Cardiac muscle cell (in vitro differentiated cells and primary cell): ENCODE data around the gene CENATAC. TPM values are rescaled to one million over a fixed set of nuclear protein-coding genes. Genes with fewer than 3 reads are reported as not detected.
"Not testable (repeated sequence)": the region's sequence is repeated elsewhere in the genome, so short reads cannot be mapped to it uniquely, and the experiment has no call there.

Experiments
- DNase-seq, 2 donors: peaks; one replicate each; pipeline versions ENCODE4 v3.0.0 to v3.0.0-alpha.2; 2010 to 2017; ENCODE audit warnings: low read depth in 1 of 2, low spot score in 1 of 2
- H3K27ac ChIP-seq: fragments of 200-600 bp; sonication (generic); 2 replicates; pipeline ENCODE4 v1.5.1; 2016
- H3K27me3 ChIP-seq: fragments of 200-600 bp; sonication (generic); 2 replicates; pipeline ENCODE4 v1.6.0; 2016; ENCODE audit warnings: control low read depth
- H3K36me3 ChIP-seq: fragments of 200-600 bp; sonication (generic); 2 replicates; pipeline ENCODE4 v1.5.1; 2016; ENCODE audit warnings: control low read depth
- H3K4me1 ChIP-seq: fragments of 200-600 bp; sonication (generic); 2 replicates; pipeline ENCODE4 v1.8.1; 2017; ENCODE audit warnings: low read depth, mild to moderate bottlenecking, mixed run types
- H3K4me3 ChIP-seq: fragments of 200-600 bp; sonication (generic); 2 replicates; pipeline ENCODE4 v1.5.1; 2016; ENCODE audit warnings: mild to moderate bottlenecking
- H3K9me3 ChIP-seq: fragments of 200-600 bp; sonication (generic); 2 replicates; pipeline ENCODE4 v1.5.1; 2017; ENCODE audit warnings: low read depth, mild to moderate bottlenecking, control low read depth
- polyA plus RNA-seq: library from polyadenylated mRNA; unstranded; fragments of >200 nt; fragmentation: Nextera tagmentation; extraction: Ambion mirVana; gene quantifications from 2 replicates; pipeline ENCODE4 v1.2.1, GENCODE V29; 2016
- total RNA-seq: library from RNA; depleted of rRNA; stranded (reverse); fragments of >200 nt; gene quantifications from 2 replicates; pipeline ENCODE4 v1.2.3, GENCODE V29; 2016
- TF ChIP-seq, protein P1 (sequence below): IDR thresholded peaks from 2 replicates; pipeline ENCODE4 v1.5.1; 2012; ENCODE audit warnings: low read depth, mild to moderate bottlenecking, low read length

CENATAC gene, protein sequence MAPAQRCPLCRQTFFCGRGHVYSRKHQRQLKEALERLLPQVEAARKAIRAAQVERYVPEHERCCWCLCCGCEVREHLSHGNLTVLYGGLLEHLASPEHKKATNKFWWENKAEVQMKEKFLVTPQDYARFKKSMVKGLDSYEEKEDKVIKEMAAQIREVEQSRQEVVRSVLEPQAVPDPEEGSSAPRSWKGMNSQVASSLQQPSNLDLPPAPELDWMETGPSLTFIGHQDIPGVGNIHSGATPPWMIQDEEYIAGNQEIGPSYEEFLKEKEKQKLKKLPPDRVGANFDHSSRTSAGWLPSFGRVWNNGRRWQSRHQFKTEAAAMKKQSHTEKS
- 26.6 and 78.2 TPM in 2 replicates for total RNA-seq
- polyA plus RNA-seq, result 25.2 and 27.0 TPM in 2 replicates

DNA sequence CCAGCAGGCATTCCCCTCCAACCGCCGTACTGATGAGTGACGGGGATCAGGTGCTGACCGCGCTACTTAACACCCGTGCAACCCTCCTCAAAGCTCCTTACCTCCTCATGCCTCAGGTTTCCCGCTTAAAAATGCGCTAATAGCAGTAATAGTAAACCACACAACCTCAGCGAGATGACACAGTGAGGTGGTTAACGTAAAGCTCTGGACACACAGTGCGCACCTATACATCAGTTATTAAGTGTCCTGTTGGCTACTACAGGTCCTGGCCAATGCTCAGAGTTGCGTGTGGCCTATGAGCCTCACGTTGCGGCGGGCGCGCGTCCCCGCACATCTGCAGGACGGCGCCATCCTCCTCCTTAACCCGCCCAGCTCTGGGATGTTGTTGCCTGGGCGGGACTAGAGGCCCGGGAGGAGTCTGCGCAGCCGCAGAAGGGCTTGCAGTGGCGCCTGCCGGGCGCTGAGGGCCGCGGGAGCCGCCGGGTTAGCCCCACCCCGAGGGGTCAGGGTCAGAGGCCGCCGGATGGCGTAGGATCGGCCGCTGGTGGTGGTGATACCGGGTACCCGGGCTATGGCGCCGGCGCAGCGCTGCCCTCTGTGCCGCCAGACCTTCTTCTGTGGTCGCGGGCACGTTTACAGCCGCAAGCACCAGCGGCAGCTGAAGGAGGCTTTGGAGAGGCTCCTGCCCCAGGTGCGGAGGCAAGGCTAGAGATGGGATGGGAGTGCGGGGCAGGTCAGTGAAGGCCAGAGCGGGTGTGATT is at the start of gene CENATAC:
TSS of gene CENATAC (plus strand) at position 512 of the 761 bp plus-strand sequence. CDS start at position 572, 60 bp downstream.
- no peaks in the 10 kb centered on the region for H3K27me3 ChIP-seq
- H3K4me1 ChIP-seq, result no peaks in the 10 kb centered on the region
- TF ChIP-seq, protein P1, sequence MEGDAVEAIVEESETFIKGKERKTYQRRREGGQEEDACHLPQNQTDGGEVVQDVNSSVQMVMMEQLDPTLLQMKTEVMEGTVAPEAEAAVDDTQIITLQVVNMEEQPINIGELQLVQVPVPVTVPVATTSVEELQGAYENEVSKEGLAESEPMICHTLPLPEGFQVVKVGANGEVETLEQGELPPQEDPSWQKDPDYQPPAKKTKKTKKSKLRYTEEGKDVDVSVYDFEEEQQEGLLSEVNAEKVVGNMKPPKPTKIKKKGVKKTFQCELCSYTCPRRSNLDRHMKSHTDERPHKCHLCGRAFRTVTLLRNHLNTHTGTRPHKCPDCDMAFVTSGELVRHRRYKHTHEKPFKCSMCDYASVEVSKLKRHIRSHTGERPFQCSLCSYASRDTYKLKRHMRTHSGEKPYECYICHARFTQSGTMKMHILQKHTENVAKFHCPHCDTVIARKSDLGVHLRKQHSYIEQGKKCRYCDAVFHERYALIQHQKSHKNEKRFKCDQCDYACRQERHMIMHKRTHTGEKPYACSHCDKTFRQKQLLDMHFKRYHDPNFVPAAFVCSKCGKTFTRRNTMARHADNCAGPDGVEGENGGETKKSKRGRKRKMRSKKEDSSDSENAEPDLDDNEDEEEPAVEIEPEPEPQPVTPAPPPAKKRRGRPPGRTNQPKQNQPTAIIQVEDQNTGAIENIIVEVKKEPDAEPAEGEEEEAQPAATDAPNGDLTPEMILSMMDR, result no peak
- peak within 1 kb of the TSS; percentile 36 for H3K27ac ChIP-seq
- H3K4me3 ChIP-seq, result peak within 1 kb of the TSS; percentile 59
- no peaks in the 10 kb centered on the region for H3K9me3 ChIP-seq
- H3K36me3 ChIP-seq, result peaks cover 19% of the 10 kb centered on the region
- peak; percentile 87 to 94 for DNase-seq

DNA sequence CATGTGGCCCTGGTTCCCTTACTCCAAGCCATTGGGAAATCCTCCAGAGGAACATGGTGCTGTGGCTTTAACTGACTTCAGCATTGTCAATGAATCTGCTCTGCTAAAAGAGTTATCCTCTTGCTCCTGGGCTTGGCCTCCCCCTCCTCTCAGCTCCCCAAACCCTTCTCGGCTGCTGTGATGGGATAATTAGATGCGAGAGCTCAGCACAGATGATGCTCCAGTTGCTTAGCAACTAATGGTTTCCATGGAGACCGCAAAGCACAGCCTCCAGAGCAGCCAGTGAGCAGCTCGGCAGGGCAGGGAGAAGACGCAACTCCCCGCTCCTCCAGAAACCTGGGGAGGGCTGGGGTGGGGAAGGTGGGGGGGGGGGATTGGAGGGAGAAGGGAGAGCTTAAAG is 44.7 kb upstream of the CENATAC start:
- Histone ChIP-seq H3K4me1 (no peaks in the 10 kb centered on the region), H3K36me3 (no peaks in the 10 kb centered on the region), H3K27ac (no peak overlapping the region), H3K9me3 (no peaks in the 10 kb centered on the region), H3K27me3 (peaks cover 13% of the 10 kb centered on the region), H3K4me3 (no peak overlapping the region)
- peak in 1 of 2 donors; percentile 23 for DNase-seq
- TF ChIP-seq, protein P1, result no peak

DNA sequence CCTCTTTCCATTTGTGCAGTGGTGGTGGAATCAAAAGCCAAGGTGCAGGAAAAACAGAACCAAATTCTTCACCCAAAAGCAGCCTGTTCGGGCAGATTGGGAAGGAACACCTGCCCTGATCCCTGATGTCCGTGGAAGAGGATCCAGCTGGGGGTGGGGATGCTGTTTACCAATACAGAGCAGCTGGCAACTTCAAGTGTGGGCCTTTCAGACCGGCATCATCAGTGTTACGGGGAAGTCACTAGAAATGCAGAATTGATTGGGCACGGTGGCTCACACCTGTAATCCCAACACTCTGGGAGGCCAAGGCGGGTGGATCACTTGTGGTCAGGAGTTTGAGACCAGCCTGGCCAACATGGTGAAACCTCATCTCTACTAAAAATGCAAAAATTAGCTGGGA is 44.0 kb upstream of the CENATAC start:
- not testable (repeated sequence) for H3K27ac ChIP-seq, H3K9me3 ChIP-seq, DNase-seq, H3K36me3 ChIP-seq, H3K4me1 ChIP-seq, H3K4me3 ChIP-seq
- peaks cover 13% of the 10 kb centered on the region for H3K27me3 ChIP-seq

DNA sequence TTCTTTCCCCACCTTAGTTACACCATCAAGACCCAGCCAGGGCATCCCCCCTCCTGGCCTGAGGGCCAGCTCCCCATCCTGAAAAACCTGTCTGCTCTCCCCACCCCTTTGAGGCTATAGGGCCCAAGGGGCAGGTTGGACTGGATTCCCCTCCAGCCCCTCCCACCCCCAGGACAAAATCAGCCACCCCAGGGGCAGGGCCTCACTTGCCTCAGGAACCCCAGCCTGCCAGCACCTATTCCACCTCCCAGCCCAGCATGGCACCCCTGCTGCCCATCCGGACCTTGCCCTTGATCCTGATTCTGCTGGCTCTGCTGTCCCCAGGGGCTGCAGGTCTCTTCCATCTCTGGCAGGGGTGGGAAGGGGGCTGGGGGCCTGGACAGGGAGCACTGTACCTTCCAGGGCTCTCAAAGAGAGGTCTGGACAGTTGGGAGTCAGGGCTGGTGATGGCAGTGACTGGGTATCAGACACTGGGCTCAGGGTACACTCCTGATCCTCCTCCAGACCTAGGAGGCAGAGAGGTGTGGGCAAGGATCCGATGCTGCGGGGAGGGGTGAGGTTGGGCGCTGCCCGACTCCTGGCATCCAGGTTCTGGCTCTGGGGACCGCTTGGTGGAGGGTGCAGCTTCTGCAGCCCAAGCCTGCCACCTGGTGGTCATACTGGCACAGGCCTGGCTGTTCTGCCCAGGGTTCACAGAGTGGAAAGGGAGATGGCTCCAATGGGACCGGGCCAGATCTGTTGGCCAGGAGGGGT is 41.7 kb upstream of the CENATAC start, which contains the start of gene UPK2:
TSS of gene UPK2 (plus strand) at position 205 of the 753 bp plus-strand sequence. CDS start at position 258, 53 bp downstream.
- no peaks in the 10 kb centered on the region for H3K4me1 ChIP-seq
- no peaks in the 10 kb centered on the region for H3K9me3 ChIP-seq
- H3K27ac ChIP-seq, result no peak within 1 kb of the TSS
- no peaks in the 10 kb centered on the region for H3K36me3 ChIP-seq
- peak; percentile 84 to 92 for DNase-seq
- no peak within 1 kb of the TSS for H3K4me3 ChIP-seq
- TF ChIP-seq, protein P1, result peak; percentile 97
- peaks cover 13% of the 10 kb centered on the region for H3K27me3 ChIP-seq

DNA sequence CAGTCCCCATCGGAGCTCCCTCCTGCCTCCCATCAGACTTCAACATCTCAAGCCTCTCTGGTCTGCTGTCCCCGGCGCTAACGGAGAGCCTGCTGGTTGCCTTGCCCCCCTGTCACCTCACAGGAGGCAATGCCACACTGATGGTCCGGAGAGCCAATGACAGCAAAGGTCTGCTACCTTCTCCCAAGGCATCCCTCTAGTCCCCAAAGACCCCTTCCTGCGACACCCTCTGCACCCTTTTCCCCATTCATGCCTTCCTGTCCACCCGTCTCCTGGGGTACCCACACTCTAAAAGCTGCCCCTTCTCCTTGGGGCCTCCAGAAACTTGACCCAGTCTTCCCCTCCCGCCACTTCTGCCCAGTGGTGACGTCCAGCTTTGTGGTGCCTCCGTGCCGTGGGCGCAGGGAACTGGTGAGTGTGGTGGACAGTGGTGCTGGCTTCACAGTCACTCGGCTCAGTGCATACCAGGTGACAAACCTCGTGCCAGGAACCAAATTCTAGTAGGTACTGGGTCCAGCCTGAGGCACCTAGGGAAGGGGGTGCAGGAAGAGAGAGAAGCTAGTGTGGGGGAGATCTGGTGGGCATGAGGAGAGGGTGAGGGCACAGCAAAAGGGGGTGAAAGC is 41.0 kb upstream of the CENATAC start:
- no peaks in the 10 kb centered on the region for H3K9me3 ChIP-seq
- H3K4me3 ChIP-seq, result no peak overlapping the region
- no peaks in the 10 kb centered on the region for H3K4me1 ChIP-seq
- peaks cover 13% of the 10 kb centered on the region for H3K27me3 ChIP-seq
- no peak overlapping the region for H3K27ac ChIP-seq
- no peaks in the 10 kb centered on the region for H3K36me3 ChIP-seq
- no peak for DNase-seq
- TF ChIP-seq, protein P1, result no peak
